Tongue (tissue), 2 donors: Measurements from ENCODE around the gene USP5. TPM values are rescaled to one million over a fixed set of nuclear protein-coding genes. Genes with fewer than 3 reads are reported as not detected.
"Not testable (repeated sequence)": the region's sequence is repeated elsewhere in the genome, so short reads cannot be mapped to it uniquely, and the experiment has no call there.

Experiments
- DNase-seq: peaks from one replicate; pipeline ENCODE4 v3.0.0-alpha.2; 2015
- total RNA-seq: library from RNA; depleted of rRNA; stranded (reverse); fragments of >200 nt; gene quantifications from one replicate; pipeline ENCODE4 v1.2.3, GENCODE V29; 2014

USP5 gene
- total RNA-seq, 1 donor from 2014 or later: 67.0 TPM

DNA sequence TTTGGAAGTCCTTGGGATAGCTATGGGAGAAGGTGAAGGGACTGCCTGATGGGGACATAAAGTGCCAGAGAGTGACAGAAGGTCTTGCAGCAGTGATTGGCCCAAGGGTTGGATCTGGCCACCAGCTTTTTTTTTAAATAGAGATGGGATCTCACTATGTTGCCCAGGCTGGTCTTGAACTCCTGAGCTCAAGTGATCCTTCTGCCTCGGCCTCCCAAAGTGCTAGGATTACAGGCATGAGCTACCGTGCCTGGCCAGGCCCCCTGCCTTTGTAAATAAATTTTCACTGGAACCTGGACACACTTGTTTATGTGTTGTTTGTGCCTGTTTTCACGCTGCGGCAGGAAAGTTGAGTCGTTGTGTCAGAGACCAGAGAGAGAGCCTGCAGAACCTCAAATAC, 13.4 kb downstream of the USP5 start:
- not testable (repeated sequence) for DNase-seq

DNA sequence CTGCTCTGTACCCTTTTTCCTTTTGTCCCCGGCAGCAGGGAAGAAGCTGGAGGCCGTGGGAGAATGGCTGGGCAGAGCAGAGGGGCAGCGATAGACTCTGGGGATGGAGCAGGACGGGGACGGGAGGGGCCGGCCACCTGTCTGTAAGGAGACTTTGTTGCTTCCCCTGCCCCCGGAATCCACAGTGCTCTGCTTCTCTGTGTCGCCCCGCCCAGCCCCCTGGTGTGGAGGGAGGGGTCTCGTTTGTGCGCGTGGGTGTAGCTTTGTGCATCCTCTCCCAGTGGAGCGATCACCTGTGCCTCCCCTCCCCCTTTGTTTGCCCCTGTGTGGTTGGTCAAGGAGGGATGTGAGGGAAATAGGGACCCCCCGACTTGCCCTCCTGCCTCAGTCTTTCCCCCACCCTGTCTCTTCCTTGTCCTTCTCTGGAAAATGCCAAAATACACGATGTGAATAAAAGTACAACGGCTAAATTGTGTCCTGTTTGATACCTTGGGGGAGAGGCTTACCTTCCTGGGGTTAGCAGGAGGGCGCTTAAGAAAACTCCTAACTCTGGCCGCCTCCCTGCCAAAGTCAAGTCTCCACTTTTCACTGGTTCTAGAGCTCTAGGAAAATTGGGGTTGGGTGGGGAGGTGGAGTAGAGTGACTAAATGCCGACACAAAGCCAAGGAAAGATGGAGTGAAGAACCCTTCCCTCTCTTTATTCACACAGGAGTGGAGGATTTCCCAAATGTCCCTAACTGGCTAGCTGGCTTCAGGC, 14.4 kb downstream of the USP5 start:
- no peak for DNase-seq

DNA sequence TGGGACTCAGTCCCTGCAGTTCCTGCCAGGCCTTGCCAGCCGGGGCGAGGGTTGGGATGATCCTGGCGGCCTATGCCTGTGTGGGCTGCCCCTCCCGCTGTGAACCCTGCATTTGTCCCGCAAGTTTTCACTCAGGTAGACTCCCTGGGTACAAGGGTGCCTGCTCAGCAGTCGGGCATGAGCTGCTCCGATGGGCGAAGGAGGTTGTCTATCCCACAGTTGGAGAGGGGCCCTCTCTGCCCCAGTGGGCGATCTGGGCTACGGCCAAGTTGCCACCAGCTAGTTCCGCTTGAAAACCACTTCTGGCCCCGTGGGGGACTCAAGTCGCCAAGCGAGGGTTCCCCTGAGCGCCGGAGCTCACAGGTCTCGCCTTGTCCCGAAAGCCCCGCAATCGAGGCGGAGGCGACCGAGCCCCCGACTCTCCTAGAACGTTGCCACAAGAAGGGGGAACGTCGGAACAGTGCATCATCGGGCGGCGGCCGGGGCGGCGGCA, 15.0 kb downstream of the USP5 start:
- no peak for DNase-seq

DNA sequence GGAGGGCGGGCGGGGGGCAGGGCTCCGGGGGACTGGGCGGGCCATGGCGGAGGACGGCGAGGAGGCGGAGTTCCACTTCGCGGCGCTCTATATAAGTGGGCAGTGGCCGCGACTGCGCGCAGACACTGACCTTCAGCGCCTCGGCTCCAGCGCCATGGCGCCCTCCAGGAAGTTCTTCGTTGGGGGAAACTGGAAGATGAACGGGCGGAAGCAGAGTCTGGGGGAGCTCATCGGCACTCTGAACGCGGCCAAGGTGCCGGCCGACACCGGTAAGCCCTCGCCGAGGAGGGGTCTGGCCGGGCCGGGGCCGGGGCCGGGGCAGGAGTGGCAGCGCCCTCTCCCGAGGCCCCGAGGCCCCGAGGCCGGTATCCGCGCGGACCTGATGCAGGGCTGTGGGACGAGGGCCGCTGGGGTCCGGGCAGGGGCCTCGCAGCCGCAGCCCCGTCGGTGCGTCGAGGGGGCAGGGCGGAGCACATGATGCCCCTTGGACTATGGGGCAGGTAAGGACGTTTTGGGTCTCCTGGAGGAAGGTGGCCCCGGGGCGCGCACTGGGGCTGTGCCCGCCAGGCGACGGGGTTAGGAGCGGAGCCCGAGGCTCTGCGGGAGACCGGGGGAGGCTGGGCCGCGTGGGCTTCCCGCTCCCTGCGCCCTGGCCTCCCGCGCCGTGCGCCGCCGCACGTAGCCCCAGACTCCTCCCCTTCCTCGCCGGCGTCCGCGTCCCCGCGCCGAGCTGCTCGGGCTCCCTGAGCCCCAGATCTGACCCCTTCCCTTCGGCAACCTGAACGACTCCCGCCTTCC, 15.7 kb downstream of the USP5 start, which contains the start of gene TPI1:
TPI1 (plus strand) TSS at position 119 of the 798 bp plus-strand sequence; CDS start at position 155, 36 bp downstream.
- peak; percentile 93 for DNase-seq

DNA sequence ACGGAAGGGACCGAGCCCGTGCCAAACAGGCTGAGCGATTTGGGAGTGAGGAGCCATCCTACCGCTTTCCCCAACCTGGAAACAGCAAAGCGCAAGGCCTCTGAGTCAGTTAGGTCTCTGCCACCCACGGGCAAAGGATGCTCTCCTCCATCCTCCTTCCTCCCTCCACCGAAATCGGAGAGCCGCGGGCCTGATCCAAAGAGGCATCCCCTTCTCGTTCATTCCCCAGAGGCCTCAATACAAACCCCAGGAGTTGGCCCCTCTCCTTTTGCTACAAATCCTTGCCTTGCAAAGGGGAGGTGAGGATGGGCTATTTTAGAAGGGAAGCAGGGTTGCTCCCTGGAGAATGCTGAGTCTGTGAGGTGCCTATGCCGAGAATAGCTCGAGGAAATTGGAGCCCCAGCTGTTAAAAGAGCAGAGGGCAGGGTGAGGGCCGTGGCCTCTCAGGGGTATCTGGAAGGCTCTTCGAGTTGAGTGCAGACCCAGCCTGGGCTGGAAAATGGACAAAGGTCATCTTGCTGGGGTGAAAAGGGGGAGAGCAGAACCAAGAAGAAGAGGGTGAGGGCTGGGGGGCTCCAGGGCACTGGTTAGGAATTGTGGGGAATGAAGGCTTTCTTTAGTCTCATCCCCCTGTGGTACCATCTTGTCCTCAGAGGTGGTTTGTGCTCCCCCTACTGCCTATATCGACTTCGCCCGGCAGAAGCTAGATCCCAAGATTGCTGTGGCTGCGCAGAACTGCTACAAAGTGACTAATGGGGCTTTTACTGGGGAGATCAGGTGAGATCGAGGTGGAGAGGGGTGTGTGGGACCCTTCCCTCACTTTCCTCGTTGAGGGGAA, 16.5 kb downstream of the USP5 start:
- DNase-seq: peak; percentile 65

DNA sequence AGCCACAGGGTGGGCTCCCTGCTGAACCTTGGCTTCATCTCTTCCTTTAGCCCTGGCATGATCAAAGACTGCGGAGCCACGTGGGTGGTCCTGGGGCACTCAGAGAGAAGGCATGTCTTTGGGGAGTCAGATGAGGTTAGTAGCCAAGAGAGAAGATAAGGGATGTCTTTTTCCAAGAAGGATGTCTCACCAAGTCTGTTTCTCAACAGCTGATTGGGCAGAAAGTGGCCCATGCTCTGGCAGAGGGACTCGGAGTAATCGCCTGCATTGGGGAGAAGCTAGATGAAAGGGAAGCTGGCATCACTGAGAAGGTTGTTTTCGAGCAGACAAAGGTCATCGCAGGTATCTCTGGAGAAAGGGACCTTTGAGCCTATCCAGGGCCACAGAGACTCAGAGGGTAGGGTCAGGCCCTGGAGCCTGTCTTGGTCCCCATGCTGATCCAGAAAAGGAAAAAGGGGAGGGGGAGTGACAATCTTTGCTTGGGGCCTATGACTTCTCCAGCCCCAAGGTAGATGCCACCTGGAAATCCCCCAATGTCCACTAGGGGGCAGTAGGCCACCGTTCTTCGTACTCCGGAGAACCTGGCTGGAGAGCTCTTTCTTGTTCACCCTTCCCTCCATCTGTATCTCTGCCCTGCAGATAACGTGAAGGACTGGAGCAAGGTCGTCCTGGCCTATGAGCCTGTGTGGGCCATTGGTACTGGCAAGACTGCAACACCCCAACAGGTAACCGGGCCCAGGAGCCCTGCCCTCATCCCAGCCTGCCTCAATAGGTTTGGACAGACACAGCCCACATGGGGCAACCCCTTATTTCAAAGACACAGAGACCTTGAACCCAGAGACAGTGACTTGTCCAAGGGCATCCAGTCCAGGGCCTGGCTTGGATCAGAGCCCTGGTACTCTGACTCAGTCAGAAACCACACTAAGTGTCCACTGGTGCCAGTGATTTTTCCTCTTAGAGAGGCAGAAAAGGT, 17.4 kb downstream of the USP5 start:
- peak; percentile 91 for DNase-seq

DNA sequence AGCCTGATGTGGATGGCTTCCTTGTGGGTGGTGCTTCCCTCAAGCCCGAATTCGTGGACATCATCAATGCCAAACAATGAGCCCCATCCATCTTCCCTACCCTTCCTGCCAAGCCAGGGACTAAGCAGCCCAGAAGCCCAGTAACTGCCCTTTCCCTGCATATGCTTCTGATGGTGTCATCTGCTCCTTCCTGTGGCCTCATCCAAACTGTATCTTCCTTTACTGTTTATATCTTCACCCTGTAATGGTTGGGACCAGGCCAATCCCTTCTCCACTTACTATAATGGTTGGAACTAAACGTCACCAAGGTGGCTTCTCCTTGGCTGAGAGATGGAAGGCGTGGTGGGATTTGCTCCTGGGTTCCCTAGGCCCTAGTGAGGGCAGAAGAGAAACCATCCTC, 18.4 kb downstream of the USP5 start:
- not testable (repeated sequence) for DNase-seq

DNA sequence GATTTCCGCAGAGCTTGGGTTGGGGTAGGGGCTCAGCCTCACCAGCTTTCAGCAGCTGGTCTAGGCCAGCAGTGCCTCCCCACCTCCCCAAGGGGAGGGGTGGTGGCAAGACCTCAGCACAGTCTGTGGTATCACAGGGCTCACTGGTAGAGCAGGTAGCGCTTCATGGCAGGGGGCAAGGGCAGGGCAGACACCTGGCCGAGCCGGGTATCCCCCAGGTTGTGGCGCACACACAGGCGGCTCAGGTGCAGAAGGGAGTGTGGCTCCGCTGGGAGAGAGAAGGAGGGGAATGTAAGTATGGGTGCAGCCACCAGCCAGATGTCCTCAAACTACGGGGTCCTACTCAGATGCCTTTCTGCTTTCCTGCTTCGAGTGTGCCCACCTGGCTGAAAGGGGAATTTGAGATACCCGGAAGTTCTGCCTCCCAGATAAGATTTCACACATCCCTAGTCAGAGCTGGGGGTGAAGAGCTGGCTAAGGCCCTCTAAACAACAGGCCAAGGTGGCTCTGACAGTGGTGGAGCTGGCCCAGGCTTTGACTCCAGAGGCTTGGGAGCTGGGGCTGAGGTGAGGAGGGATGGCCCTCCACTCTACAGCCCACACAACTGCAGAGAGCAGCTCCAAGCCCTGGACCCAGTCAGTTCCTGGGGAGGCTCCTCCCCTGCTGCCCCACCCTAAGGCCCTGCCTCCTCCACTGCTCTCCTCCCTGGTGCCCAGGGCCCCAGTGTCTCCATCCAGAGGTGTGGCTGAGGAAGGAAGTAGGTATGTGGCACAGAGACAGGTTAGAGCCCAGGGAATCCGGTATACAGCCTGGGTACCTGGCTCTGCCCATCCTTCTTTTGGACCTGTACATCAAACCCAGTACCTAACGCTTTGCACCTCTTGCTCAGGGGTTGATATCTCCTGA, 19.4 kb downstream of the USP5 start:
- DNase-seq: no peak

DNA sequence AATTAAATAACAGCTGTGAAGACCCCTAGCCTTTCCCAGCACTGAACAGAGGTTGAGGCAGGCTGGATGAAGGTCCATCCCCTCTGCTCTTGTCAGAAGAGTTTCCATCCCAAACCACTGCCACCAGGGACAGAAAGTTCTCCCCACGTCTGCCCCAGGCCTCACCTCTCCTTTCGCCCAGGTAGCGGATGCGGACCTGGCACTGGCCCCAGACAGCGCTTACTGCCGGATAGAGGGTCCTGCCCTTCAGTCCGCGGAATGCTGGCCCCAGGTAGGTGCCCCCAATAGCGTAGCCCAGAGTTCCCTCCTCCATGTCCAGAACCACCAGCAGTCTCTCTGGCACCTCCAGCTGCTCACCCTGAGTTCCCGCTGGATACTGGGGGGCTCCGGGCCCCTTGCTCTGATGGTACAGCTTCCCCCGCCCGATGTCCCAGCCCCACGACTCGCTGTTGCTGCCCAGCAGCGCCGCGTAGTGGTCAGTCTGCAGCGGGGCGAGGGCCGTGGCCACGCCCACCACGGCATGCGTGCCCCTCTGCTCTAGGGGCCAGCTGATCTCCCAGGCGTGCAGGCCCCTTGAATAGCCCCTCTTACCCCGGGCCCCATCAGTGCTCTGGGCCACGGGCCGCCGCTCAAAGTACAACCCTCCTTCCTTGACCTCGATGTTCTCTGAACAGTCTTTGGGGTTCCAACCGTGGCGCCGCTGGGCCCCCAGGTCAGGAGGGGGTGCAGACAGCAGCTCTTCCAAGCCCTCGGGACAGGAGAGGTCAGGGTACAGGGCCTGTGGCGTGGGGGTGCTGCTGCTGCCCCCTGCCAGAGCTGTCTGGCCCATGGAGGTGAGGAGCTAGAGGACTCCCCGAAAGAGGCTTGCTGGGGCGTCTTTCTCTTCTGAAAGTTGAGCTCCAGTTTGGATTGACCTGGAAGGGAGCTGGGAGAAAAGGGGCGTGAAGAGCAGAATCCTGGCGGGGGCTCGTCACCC, 20.4 kb downstream of the USP5 start:
- DNase-seq: peak; percentile 93

DNA sequence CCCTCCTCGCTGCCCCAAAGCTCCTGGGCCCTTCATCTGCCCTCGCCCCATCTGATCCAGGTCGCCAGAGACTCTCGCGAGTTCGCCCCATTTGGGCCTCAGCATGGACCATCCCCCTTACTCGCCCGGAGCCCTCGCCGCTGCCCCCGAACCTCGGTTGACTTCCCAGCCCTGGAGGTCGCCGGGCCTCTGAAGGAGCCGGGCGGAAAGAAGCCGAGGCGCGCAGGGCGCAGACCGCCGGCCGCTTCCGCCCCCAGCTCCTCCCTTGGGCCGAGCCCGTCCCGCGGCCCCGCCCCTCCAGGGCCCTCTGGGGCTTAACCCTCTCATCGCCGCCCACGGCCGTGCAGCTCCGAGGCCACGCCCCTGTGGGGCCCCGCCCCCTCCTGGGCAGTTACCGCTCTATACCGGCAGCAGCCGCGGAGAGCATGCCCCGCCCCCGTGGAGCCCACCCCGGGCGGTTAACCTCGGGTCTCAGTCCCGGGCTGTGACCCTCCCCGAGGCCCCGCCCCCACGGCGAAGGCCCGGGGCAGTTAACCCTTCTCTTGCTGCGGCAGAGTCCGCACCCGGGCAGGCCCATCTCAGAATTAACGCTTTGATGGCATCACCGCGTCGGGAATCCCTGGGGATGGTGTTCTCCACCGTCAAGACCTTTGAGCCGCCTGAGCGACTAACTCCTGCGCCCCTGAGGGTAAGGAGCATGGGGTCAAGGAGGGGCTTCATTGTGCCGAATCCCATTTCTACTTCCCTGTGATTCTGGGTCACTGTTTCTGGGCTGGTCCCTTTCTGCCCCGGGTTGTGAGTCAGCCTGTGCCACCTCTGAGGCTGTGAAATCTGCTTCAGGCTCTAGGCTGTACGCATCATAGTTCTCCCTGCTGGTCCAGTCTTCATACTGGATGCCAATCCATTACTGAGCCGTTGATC, 21.4 kb downstream of the USP5 start, which contains the start of gene SPSB2:
SPSB2 (minus strand) TSS at position 210 of the 921 bp plus-strand sequence. CDS start 402 bp downstream, outside the sequence.
- DNase-seq: peak; percentile 98

DNA sequence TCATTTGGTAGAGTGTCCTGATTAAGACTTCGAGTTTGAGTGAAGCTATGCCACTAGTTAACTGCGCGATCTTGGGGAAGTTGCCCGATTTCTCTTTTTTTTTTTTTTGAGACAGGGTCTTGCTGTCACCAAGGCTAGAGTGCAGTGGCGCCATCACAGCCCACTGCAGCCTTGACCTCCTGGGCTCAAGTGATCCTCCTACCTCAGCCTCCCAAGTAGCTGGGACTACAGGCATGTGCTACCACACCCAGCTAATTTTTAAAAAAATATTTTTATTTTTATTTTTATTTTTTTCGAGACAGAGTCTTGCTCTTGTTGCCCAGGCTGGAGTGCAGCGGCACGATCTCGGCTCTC, 22.0 kb downstream of the USP5 start:
- DNase-seq: not testable (repeated sequence)

DNA sequence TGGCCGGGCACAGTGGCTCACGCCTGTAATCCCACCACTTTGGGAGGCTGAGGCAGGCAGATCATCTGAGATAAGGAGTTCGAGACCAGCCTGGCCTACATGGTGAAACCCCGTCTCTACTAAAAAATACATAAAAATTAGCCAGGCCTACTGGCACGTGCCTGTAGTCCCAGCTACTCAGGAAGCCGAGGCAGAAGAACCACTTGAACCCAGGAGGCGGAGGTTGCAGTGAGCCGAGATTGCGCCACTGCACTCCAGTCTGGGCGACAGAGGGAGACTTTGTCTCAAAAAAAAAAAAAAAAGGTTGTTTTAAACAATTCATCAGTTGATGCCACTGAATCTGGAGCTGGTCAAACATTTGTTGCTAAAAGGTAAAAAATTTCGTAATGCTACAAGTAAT, 27.9 kb downstream of the USP5 start:
- not testable (repeated sequence) for DNase-seq

DNA sequence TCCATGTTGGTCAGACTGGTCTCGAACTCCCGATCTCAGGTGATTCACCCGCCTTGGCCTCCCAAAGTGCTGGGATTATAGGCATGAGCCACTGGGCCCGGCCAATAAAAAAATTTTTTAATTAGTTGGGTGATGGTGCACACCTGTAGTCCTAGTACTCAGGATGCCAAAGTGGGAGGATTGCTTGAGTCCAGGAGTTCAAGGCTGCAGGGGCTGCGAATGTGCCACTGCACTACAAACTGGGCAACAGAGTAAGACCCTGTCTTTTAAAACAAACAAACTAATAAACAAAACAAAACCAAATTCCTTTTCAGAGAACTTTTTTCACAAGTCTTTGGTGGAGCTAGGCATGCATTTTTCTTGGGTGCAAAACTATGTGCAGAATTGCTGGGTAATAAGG, 31.3 kb downstream of the USP5 start:
- DNase-seq: no peak

DNA sequence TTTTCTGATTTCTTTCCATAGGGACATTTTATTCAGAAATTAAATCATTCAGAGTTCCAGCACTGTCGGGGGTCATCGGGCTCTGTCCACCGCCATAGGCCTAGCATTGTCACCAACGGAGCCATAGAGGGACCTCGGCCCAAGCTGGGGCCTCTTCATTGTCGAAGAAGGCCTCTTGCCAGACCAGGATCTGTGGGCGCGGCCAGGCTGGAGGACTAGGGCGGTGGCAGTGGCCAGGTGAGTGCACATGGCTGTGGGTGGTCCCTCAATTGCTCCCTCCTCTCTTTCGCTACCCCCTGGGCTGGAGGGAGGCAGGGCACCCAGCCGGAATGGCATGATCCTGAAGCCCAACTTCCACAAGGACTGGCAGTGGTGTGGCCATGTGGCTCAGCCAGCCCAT, 31.7 kb downstream of the USP5 start:
- no peak for DNase-seq

DNA sequence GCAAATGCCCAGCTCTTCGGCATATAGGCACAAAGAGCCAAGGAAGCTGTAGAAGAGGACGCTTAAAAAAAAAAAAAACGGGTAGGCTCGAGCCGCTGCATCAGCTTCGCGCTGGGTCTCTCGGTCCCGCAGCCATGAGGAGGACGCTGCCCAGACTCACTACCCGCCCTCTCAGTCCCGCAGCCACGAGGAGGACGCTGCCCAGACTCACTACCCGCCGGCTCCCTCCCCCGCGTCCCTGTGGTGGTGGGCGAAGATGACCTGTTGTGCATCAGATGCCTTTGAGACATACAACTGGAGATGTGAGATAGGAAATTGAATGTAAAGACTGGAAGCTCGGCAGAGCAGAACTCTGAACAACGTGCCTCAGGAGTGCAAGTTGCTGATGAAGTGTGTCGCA, 32.6 kb downstream of the USP5 start:
- no peak for DNase-seq

DNA sequence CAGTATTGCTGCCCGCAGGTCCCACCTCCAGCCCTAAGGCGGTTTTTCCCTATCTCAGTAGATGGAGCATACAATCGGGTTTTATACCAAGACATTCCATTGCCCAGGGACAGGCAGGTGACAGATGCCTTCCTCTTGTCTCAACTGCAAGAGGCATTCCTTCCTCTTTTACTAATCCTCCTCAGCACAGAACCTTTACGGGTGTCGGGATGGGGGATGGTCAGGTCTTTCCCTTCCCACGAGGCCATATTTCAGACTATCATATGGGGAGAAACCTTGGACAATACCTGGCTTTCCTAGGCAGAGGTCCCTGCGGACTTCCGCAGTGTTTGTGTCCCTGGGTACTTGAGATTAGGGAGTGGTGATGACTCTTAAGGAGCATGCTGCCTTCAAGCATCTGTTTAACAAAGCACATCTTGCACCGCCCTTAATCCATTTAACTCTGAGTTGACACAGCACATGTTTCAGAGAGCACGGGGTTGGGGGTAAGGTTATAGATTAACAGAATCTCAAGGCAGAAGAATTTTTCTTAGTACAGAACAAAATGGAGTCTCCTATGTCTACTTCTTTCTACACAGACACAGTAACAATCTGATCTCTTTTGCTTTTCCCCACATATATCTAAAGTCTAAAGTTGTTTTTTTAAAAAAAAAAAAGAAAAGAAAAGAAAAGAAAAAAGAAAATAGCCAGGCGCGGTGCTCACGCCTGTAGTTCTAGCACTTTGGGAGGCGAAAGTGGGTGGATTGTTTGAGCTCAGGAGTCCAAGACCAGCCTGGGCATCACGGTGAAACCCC, 34.5 kb downstream of the USP5 start:
- DNase-seq: not testable (repeated sequence)

DNA sequence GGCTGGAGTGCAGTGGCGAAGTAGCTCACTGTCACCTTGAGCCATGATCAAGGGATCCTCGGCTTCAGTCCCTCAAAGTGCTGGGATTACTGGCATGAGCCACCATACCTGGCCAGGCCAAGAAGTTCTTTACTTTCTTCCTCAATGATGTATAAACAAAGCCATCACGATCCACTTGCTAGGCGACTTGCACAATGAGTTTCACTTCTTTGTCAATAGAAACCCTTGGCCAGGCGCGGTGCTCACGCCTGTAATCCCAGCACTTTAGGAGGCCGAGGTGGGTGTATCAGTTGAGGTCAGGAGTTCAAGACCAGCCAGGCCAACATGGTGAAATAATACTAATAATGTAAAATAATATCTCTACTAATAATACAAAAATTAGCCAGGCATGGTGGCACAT, 35.5 kb downstream of the USP5 start:
- no peak for DNase-seq
